IPS-NIHi7 (cell line): Measurements from ENCODE around the gene DPH1.

Experiments used
- DNase-seq: peaks from one replicate; pipeline ENCODE4 v3.0.0; 2012; ENCODE audit warnings: mixed read lengths; ENCODE audit errors: extremely low spot score

Gene DPH1

DNA sequence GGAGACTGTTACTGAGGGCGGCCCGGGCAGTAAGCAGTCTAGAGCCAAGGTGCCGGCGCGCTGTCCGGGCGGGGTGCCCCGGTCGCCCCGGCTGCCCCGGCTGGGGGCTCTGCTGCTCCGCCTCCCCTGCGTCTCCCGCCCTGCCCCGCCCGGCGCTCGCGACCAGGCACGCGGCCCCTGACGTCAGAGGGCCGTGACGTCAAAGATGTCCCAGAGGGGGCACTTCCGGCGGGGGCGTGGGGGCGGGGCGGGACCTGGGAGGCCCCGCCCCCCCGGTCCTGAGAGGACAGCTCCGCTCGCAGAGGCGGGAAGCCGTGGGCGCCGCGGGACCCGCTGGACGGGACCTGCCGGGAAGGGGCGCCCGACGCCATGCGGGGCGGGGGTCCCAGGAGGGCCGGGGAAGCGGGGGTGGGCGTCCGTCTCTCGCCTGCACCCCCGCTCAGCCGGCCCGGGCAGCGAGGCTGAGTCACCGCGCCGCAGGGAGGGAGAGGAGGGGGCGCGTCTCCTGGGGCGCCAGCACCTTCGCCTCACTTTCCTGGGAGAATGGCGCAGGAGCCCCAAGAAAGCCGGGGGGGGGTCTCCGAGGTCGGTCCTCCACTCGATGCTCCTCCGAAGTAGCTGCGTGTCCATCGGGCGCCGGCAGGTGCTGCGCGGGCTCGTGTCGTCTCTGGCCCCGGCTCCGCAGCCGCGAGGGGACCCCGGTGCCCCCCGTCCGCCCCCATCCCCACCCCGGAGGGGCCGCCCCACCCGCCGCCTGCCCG lies 20.5 kb downstream of the DPH1 start:
- peak; percentile 55 for DNase-seq

DNA sequence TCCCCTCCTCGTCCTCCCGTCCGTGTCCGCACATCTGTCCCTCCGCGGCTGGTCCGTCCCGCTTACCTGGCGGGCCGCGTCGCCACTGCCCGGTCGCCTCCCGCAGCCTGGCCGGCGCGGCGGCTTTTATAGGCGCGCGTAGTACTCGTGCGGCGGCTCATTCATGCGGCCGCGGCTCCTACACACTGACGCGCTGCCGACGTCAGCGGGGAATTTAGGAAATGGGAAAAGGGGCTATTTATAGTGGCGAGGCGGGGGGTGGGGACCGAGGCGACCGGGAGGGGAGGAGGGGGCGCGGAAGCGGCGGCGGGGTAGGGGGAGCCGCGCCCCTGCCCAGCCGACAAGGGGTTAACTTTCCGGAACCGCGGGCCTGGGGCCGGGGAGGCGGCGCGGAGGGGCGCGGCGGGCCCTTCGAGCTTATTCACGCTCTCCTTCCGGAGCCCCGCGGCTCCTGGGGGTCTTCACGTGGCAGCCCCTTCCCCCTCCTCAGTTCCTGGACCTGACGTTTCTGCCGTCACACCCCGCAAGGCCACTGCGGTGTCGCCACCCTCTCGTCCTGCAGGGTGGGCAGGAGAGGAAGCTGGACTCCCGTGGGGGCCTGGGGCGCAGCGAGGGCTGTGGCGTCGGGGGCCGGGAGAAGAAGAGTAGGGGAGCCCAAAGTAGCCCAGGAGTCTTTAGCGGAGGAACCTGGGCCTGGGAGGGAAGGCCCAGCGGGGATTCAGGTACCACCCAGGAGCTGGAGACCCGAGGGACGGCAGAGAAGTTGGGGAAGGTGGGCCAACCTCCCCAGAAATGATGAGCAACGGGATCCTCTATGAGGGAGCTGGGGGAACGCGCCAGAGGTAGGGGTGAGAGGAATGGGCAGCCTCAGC lies 21.3 kb downstream of the DPH1 start:
- no peak for DNase-seq

- DNase-seq: no peak
These were observed 22.1 kb downstream of the DPH1 start for GRCh38 chr17:2051933-2052559.

DNA sequence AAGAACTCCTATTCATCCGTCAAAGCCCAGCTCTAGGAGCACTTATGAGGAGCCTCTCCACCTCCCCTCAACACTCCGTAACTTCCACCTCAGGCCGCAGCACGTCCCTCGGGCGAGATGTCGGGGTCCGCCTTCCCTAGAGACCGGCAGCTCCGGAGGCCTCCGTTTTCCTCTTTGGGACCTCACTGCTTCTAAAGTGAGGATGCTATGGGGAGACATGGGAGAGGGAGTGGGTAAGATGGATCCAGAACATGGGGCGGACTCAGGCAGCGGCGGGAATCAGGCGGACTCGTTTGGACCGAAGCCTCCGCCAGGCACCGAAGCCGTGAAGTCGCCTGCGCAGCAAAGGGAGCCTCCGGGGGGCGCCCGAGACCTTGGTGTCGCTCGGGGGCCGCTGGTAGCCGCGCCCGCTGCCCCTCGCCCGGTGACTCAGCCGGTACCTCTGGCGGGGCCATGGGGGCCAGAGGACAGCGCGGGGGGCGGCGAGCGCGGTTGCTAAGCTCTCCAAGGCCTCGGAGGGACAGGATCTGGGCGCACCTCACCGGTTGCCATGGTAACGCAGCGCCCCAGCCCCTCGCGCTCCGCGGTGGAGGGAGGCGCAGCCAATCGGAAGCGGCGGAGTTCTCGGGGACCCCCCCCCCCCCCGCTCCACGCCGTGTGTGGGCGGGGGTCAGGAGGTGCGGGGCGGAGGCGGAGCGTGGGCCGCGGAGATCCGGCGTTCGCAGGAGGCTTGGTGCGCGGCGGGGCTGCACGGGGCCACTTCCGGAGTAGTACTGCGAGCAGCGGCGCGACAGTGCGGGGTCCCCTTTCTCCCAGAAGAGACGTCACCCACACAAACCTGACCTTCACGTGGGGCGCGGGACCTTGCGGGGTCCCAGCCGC lies 23.7 kb downstream of the DPH1 start:
- peak; percentile 51 for DNase-seq

DNA sequence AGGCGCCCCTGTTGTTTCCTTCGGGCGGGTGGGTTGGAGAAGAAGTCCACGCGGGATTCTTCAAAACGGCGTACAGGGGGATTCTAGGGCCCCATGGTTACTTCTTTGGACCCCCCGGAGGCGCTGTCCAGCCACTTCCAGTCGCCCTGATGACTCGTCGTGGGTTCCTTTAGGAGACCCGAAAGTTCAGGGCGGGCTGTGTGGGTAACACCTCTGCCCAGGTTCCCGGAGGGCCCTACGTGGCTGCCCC lies 24.2 kb downstream of the DPH1 start:
- DNase-seq: no peak

- peak; percentile 75 for DNase-seq
These were observed 24.7 kb downstream of the DPH1 start, which contains the start of gene HIC1 for GRCh38 chr17:2054512-2055291. HIC1 (plus strand) TSS chr17:2055103; CDS start chr17:2056691, 1,588 bp downstream.

DNA sequence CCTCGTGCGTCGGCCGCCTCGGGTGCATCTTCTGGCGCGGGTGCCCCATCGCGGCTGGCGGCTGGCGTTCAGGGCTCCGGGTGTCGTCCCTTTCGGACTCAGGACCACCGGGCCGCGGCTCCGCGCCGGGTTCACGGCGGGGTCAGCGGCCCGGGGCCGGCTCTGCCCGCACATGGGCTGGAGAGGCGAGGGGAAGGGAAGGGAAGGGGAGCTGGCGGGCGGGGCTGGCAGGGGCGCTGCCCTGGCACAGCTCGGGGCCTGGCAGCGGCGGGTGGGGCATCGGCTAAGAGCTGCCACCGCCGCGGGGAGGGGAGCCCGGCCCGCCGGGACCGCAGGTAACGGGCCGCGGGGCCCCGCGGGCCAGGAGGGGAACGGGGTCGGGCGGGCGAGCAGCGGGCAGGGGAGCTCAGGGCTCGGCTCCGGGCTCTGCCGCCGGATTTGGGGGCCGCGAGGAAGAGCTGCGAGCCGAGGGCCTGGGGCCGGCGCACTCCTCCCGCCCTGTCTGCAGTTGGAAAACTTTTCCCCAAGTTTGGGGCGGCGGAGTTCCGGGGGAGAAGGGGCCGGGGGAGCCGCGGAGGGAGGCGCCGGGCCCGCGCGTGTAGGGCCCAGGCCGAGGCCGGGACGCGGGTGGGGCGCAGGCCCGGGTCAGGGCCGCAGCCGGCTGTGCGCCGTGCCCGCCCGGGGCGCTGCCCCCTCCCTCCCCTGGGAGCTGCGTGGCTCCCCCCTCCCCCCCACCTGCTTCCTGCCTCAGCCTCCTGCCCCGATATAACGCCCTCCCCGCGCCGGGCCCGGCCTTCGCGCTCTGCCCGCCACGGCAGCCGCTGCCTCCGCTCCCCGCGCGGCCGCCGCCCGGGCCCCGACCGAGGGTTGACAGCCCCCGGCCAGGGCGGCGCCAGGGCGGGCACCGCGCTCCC lies 25.6 kb downstream of the DPH1 start:
- DNase-seq: no peak

DNA sequence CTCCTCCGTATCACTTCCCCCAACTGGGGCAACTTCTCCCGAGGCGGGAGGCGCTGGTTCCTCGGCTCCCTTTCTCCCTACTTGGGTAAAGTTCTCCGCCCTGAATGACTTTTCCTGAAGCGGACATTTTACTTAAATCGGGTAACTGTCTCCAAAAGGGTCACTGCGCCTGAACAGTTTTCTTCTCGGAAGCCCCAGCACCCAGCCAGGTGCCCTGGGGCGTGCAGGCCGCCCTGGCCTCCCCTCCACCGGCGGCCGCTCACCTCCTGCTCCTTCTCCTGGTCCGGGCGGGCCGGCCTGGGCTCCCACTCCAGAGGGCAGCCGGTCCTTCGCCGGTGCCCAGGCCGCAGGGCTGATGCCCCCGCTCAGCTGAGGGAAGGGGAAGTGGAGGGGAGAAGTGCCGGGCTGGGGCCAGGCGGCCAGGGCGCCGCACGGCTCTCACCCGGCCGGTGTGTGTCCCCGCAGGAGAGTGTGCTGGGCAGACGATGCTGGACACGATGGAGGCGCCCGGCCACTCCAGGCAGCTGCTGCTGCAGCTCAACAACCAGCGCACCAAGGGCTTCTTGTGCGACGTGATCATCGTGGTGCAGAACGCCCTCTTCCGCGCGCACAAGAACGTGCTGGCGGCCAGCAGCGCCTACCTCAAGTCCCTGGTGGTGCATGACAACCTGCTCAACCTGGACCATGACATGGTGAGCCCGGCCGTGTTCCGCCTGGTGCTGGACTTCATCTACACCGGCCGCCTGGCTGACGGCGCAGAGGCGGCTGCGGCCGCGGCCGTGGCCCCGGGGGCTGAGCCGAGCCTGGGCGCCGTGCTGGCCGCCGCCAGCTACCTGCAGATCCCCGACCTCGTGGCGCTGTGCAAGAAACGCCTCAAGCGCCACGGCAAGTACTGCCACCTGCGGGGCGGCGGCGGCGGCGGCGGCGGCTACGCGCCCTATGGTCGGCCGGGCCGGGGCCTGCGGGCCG lies 26.5 kb downstream of the DPH1 start:
- DNase-seq: no peak

DNA sequence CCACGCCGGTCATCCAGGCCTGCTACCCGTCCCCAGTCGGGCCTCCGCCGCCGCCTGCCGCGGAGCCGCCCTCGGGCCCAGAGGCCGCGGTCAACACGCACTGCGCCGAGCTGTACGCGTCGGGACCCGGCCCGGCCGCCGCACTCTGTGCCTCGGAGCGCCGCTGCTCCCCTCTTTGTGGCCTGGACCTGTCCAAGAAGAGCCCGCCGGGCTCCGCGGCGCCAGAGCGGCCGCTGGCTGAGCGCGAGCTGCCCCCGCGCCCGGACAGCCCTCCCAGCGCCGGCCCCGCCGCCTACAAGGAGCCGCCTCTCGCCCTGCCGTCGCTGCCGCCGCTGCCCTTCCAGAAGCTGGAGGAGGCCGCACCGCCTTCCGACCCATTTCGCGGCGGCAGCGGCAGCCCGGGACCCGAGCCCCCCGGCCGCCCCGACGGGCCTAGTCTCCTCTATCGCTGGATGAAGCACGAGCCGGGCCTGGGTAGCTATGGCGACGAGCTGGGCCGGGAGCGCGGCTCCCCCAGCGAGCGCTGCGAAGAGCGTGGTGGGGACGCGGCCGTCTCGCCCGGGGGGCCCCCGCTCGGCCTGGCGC lies 27.3 kb downstream of the DPH1 start:
- no peak for DNase-seq

DNA sequence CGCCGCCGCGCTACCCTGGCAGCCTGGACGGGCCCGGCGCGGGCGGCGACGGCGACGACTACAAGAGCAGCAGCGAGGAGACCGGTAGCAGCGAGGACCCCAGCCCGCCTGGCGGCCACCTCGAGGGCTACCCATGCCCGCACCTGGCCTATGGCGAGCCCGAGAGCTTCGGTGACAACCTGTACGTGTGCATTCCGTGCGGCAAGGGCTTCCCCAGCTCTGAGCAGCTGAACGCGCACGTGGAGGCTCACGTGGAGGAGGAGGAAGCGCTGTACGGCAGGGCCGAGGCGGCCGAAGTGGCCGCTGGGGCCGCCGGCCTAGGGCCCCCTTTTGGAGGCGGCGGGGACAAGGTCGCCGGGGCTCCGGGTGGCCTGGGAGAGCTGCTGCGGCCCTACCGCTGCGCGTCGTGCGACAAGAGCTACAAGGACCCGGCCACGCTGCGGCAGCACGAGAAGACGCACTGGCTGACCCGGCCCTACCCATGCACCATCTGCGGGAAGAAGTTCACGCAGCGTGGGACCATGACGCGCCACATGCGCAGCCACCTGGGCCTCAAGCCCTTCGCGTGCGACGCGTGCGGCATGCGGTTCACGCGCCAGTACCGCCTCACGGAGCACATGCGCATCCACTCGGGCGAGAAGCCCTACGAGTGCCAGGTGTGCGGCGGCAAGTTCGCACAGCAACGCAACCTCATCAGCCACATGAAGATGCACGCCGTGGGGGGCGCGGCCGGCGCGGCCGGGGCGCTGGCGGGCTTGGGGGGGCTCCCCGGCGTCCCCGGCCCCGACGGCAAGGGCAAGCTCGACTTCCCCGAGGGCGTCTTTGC lies 28.0 kb downstream of the DPH1 start:
- no peak for DNase-seq

GRCh38 chr17:2058586-2059546 lies 28.9 kb downstream of the DPH1 start:
- DNase-seq: peak; percentile 79

DNA sequence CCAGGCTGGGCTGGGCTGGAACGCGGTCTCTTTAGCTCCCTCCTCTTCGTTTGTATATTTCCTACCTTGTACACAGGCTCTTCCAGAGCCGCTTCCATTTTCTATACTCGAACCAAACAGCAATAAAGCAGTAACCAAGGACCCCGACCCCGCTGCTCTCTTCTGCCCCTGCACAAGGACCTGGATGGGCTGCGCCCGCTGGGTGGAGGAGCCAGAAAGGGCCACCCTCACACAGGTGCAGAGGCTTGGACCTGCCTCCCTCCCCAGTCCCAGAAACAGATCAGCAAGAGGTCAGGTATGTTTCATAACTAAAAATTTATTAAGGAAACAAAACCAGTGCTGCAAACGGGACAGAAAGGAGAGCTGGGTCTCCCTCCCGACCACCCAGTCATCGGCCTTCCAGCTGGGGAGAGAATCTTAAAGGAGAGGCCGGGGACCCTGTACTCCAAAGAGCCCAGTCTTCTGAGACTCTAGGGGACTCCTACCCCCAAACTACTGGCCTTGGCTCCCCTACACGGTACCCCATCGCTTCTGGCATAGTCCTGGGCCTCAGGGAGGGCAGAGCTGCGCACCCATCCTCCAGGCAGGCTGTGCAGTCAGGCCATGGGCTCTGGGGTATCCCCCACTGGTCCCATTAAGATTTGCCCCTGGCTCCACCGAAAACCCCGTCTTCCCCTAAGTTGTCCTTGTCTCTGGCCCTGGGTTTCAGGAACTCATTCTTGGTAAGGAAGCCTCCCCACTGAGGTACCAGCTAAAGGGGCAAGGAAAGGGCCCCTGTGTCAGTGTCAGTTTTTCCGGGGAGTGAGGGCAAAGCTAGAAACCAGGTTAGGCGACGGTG lies 29.8 kb downstream of the DPH1 start:
- DNase-seq: no peak

DNA sequence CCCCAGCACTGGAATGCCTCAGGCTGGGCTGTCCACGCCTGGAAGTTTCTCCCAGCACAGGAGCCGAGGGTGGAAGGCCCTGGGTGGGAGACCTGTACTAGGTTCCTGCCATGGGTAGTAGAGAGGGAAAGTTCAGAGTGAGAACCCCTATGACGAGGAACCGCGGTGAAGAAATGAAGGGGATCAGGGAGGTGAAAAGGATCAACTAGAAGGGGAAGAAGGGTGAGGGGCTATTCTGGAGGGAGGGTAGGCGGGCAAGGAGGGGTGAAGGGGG lies 30.4 kb downstream of the DPH1 start:
- no peak for DNase-seq

DNA sequence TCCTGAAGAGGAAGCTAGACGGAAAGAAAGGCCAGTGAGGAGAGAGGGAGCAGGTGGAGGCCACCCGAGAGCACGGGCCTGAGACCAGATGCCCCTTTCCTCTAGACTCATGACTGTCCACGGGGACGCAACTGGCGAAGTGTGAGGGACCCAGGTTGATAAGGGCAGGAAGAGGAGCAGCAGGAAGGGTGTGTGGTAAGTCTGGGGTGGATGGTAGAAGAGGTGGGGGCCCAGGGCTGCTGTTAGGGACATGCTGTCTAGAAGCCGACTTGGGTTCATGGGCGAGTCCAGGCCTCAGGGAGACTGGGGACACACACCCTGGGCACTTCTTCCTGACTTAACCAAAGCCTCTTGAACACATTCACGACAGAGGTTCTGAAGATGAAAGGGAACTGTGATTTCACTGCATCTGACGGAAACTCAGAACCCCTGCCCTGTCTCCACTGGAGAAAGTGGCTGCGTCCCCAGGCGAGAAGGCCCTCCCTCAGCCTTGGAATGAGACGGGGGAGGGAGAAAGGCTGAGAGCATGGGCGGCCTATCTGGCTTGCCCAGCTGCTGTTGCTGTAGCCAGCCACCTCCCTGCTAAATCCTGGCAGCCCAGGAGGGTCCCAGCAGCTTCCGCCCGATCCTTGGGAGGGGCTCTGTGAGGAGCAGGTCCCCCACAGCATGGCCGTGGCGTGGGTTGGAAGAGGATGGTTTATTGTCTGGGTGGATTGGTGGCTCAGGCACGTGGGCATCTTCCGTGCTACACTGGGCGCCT lies 30.9 kb downstream of the DPH1 start:
- DNase-seq: no peak

DNA sequence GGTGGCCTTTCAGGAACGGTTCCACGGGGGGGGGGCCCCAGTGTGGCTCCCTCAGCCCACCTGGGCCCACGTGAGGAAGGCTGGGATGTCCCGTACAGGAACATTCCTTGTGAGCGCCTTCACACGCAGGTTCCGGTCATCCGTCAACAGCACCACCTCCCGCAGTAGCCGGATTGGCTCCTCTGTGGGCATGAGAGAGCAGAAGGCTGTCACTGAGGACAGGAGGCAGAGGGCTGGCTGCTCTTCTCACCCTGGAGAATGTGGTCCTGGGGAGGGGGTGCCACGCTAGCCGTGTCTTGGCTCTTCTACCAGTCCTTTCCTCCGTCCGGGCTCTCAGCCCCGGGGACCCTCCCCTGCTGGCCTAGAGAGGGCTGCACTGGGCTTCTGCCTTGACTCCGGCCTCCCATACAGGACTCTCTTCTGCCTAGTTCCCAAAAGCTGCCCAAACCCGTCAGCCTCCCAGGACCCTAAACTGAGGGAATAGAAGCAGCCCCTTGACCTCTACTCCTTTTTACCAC lies 31.5 kb downstream of the DPH1 start:
- DNase-seq: no peak
